Peyer's patch (tissue), 4 donors: Measurements from ENCODE around the gene ARID1A.

Source experiments
- CTCF ChIP-seq, 6 experiments: fragments of 450-650 bp in 4 of 6; fragments of 200-600 bp in 2 of 6; sonication (generic) in 1 of 6; IDR thresholded peaks; one replicate each; pipeline ENCODE4 v1.5.1; 2017 to 2019; ENCODE audit warnings: antibody characterized with exemption in 6 of 6, mild to moderate bottlenecking in 3 of 6, moderate library complexity in 1 of 6
- POLR2A ChIP-seq, 2 donors: fragments of 450-650 bp; IDR thresholded peaks; one replicate each; pipeline ENCODE4 v1.5.1; 2017; ENCODE audit warnings: antibody characterized with exemption in 2 of 2, mild to moderate bottlenecking in 2 of 2, moderate library complexity in 2 of 2

GRCh38 chr1:26826261-26827105 lies 130.7 kb downstream of the ARID1A start, which contains the start of gene ZDHHC18:
- peak; percentile 35 to 92 (median 62) for TF ChIP-seq CTCF (IDR thresholded peaks at IDR 0.05)
- TF ChIP-seq POLR2A (IDR thresholded peaks at IDR 0.05) = peak in 1 of 2 donors; percentile 51
